Effector memory CD8-positive, alpha-beta T cell (primary cell): ENCODE results near the gene EIF5.
A peak's percentile ranks its signal among the peaks of the same experiment; 100 is the strongest.
"Not testable (repeated sequence)": the region's sequence is repeated elsewhere in the genome, so short reads cannot be mapped to it uniquely, and the experiment has no call there.

Source experiments
- ATAC-seq: fragments of 150-1000 bp; cut with Tn5 transposase; replicated peaks from 2 replicates; pipeline ENCODE4 v1.10.0; 2021; ENCODE audit warnings: mild to moderate bottlenecking, moderate library complexity
- DNase-seq, 3 experiments: peaks; one replicate each; pipeline ENCODE4 v3.0.0; 2021
- H3K27ac Mint-ChIP-seq, 2 donors: one replicate each; pipeline ENCODE4 v1.8.0; 2022; ENCODE audit warnings: mild to moderate bottlenecking in 2 of 2, mixed read lengths in 2 of 2, moderate library complexity in 2 of 2
- H3K27me3 Mint-ChIP-seq, 2 donors: one replicate each; pipeline ENCODE4 v1.8.0; 2022; ENCODE audit warnings: mixed read lengths in 2 of 2
- H3K36me3 Mint-ChIP-seq: one replicate; pipeline ENCODE4 v1.8.0; 2022; ENCODE audit warnings: mild to moderate bottlenecking, moderate library complexity, mixed read lengths; ENCODE audit not compliant: insufficient read depth
- H3K4me1 Mint-ChIP-seq, 2 donors: one replicate each; pipeline ENCODE4 v1.8.0; 2022; ENCODE audit warnings: low read depth in 2 of 2, mixed read lengths in 2 of 2
- H3K4me3 Mint-ChIP-seq, 2 donors: one replicate each; pipeline ENCODE4 v1.8.0; 2022; ENCODE audit warnings: mild to moderate bottlenecking in 2 of 2, mixed read lengths in 2 of 2, moderate library complexity in 2 of 2
- H3K9me3 Mint-ChIP-seq, 2 donors: one replicate each; pipeline ENCODE4 v1.8.0; 2022; ENCODE audit warnings: mixed read lengths in 2 of 2

EIF5 gene

DNA sequence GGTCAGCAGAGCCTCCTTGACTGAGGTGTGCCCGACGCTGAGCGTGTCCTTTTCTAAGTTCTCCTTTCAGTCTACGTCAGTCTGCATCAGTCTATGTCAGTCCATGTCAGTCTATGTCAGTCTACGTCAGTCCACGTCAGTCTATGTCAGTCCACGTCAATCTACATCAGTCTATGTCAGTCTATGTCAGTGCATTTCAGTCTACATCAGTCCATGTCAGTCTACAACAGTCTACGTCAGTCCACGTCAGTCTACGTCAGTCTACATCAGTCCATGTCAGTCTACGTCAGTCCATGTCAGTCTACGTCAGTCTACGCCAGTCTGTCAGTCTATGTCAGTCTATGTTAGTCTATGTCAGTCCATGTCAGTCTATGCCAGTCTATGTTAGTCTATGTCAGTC, 15.9 kb downstream of the EIF5 start:
- H3K9me3 Mint-ChIP-seq, result no peaks in the 10 kb centered on the region
- DNase-seq (no peak), ATAC-seq (no peak)
- peaks cover 8 to 36% of the 10 kb centered on the region in 2 donors for H3K27me3 Mint-ChIP-seq
- no peak overlapping the region for H3K27ac Mint-ChIP-seq
- H3K36me3 Mint-ChIP-seq, result peaks cover 34% of the 10 kb centered on the region
- no peak overlapping the region for H3K4me3 Mint-ChIP-seq
- no peaks in the 10 kb centered on the region for H3K4me1 Mint-ChIP-seq

DNA sequence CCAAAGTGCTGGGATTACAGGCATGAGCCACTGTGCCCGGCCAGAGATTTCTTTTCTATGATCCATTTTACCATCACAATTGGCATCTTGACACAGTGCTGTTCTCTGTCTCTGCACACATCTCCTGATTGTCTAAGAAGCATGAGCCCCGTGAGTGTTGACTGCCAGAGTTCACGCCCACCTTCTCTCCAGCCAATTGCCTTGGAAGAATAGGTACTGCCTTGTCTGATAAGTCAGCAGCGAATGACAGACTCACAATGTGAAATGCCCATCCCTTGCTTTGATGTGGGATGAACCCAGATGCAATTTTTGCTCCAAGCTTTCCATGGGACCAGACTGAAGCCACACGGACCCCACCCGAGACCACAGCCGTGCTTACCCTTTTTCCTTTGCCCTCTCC, 19.3 kb downstream of the EIF5 start:
- Mint-ChIP-seq H3K9me3 (no peaks in the 10 kb centered on the region), H3K27ac (no peak overlapping the region), H3K4me1 (peaks cover 2 to 8% of the 10 kb centered on the region in 2 donors), H3K27me3 (peaks cover 8 to 36% of the 10 kb centered on the region in 2 donors), H3K36me3 (peaks cover 4% of the 10 kb centered on the region), H3K4me3 (no peak overlapping the region)
- DNase-seq (no peak), ATAC-seq (no peak)

DNA sequence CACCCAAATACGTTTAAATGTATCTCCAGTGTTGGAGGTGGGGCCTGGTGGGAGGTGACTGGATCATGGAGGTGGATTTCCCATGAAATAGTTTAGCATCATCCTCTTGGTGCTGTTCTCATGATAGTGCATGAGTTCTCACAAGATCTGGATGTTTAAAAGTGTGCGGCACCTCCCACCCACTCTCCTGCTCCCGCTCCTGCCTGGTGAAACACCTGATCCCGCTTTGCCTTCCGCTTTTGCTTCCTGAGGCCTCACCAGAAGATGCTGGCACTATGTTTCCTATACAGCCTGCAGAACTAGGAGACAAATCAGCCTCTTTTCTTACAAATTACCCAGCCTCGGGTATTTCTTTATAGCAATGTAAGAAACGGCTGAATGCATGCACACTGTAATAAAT, 20.1 kb downstream of the EIF5 start:
- no peaks in the 10 kb centered on the region for H3K9me3 Mint-ChIP-seq
- no peak for DNase-seq
- H3K4me1 Mint-ChIP-seq, result peaks cover 2 to 8% of the 10 kb centered on the region in 2 donors
- ATAC-seq, result no peak
- peaks cover 2% of the 10 kb centered on the region for H3K36me3 Mint-ChIP-seq
- no peak overlapping the region for H3K27ac Mint-ChIP-seq
- H3K27me3 Mint-ChIP-seq, result peaks cover 8 to 36% of the 10 kb centered on the region in 2 donors
- H3K4me3 Mint-ChIP-seq, result no peak overlapping the region

DNA sequence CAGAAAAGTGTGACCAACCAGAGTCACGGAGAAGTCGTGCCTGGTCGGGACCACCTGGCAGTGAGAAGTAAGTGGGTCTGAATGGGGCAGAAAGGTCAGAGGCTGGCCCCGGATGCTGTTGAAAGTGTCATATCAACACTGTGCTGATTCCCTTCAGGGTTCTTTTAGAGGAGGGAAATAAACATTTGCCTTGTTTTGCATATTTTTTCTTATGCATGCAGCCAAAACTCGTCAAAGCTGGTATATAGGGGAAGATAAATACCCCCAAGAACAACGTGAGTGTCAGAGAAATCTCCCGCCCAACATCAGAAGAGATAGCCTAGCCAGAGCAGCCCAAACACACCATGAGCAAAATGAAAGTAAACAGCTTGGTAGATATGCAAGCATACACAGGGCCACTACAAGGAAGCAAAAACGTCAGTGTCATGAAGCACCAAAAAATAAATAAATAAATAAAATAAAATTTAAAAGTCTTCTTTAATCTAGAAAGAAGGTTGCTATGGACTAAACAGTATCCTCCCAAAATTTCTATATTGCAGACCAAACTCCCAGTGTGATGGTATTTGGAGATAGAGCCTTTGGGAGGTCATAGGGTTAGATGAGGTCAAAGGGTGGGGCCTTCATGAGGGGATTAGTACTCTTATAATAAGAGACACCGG, 22.1 kb downstream of the EIF5 start:
- Mint-ChIP-seq H3K27ac (no peak overlapping the region), H3K4me1 (peaks cover 2 to 8% of the 10 kb centered on the region in 2 donors), H3K9me3 (no peaks in the 10 kb centered on the region), H3K27me3 (peaks cover 17 to 45% of the 10 kb centered on the region in 2 donors), H3K36me3 (peaks cover 2% of the 10 kb centered on the region), H3K4me3 (peak overlapping the region in 1 of 2 donors; percentile 13)
- ATAC-seq, result no peak
- no peak for DNase-seq

DNA sequence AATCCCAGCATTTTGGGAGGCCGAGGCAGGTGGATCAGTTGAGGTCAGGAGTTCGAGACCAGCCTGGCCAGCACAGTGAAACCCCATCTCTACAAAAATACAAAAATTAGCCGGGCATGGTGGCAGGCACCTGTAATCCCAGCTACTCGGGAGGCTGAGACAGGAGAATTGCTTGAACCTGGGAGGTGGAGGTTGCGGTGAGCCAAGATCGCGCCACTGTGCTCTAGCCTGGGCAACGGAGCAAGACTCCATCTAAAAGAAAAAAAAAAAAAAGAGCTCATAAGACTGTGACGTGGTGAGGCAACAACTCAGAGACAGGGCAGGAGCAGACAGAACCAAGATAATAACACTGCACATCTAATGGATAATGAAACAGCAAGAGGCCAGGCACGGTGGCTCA, 23.5 kb downstream of the EIF5 start:
- H3K27ac Mint-ChIP-seq, H3K4me3 Mint-ChIP-seq, H3K9me3 Mint-ChIP-seq, ATAC-seq, H3K4me1 Mint-ChIP-seq, DNase-seq, H3K36me3 Mint-ChIP-seq: not testable (repeated sequence)
- H3K27me3 Mint-ChIP-seq, result peaks cover 11 to 31% of the 10 kb centered on the region in 2 donors

DNA sequence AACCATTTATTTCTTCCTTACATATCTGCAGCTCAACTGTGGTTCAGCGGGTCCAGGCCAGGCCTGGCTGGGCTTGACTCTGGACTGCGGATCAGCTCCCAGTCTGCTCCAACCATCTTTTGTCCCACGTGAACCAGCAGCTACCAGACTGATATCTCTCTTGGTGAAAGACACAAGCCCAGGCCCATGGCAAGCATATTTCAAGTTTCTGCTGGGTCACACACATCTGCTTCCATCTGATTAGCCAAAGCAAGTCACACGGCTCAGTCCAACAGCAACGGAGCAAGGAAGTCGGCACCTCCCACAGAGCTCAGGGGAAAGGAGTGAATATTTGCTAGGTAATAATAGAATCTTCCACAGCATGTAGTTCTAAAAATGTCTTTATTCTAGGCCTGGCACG, 26.5 kb downstream of the EIF5 start:
- H3K9me3 Mint-ChIP-seq, result peaks cover 5 to 11% of the 10 kb centered on the region in 2 donors
- ATAC-seq, result no peak
- no peak overlapping the region for H3K27ac Mint-ChIP-seq
- no peak for DNase-seq
- H3K36me3 Mint-ChIP-seq, result peaks cover 2% of the 10 kb centered on the region
- peaks cover 2 to 8% of the 10 kb centered on the region in 2 donors for H3K4me1 Mint-ChIP-seq
- H3K4me3 Mint-ChIP-seq, result no peak overlapping the region
- peaks cover 9 to 12% of the 10 kb centered on the region in 2 donors for H3K27me3 Mint-ChIP-seq

DNA sequence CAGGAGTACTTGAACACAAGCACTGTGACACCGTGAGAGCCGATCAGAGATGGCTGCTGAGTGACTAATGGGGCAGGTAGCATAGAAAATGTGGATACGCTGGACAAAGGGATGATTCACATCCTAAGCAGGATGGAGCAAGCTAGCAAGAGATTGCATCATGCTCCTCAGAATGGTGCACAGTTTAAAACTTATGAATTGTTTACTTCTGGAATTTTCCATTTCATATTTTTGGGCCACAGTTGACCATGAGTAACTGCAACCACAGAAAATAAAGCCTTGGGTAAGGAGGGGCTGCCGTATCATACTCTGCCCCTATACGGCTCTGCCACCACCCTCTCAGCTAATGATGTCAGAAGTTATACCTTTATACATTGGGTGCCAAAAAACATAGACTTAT, 27.8 kb downstream of the EIF5 start:
- DNase-seq (no peak), ATAC-seq (no peak)
- H3K36me3 Mint-ChIP-seq, result peaks cover 2% of the 10 kb centered on the region
- H3K4me1 Mint-ChIP-seq, result peaks cover 2 to 3% of the 10 kb centered on the region in 2 donors
- H3K4me3 Mint-ChIP-seq, result no peak overlapping the region
- no peak overlapping the region for H3K27ac Mint-ChIP-seq
- H3K27me3 Mint-ChIP-seq, result peaks cover 9 to 12% of the 10 kb centered on the region in 2 donors
- H3K9me3 Mint-ChIP-seq, result peaks cover 5 to 11% of the 10 kb centered on the region in 2 donors

DNA sequence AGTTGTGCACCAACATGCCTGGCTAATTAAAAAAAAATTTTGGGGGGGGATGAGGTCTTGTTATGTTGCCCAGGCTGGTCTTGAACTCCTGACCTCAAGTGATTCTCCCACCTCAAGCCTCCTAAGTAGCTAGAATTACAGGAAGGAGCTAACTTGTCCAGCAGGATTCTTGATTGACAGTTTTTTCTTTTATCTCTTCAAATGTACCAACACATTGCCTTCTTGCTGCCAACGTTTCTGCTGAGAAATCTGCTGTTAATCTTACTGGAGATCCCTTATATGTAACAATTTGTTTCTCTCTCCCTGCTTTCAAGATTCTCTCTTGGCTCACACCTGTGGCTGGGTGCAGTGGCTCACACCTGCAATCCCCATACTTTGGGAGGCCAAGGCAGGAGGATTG, 28.7 kb downstream of the EIF5 start:
- ATAC-seq, result no peak

DNA sequence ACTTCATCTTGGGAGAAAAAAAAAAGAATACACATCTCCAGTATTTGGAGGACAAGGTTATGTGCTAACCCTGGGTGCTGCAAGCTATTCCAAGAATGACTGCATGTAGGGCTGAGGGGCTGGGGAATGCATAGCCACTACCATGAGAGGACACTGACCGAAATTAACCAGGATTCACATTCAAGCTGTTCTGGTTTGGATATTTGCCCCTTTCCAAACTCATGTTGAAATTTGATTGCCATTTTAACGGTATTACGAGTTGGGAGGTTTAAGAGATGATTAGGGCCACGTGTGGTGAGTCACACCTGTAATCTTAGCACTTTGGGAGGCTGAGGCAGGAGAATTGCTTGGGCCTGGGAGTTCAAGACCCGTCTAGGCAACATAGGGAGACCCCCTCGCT, 32.7 kb downstream of the EIF5 start:
- H3K36me3 Mint-ChIP-seq, result no peaks in the 10 kb centered on the region
- no peak for DNase-seq
- no peaks in the 10 kb centered on the region for H3K4me1 Mint-ChIP-seq
- H3K27me3 Mint-ChIP-seq, result peaks cover 0 to 7% of the 10 kb centered on the region in 2 donors
- peaks cover 5 to 11% of the 10 kb centered on the region in 2 donors for H3K9me3 Mint-ChIP-seq
- H3K4me3 Mint-ChIP-seq, result no peak overlapping the region
- ATAC-seq, result no peak
- no peak overlapping the region for H3K27ac Mint-ChIP-seq

More for the DNA sequence above, 28.7 kb downstream of the EIF5 start:
- Mint-ChIP-seq H3K36me3 (no peaks in the 10 kb centered on the region), H3K27ac (no peak overlapping the region), H3K4me3 (no peak overlapping the region), H3K4me1 (no peaks in the 10 kb centered on the region), H3K27me3 (peaks cover 9 to 12% of the 10 kb centered on the region in 2 donors), H3K9me3 (peaks cover 5 to 11% of the 10 kb centered on the region in 2 donors)
- DNase-seq, result no peak

DNA sequence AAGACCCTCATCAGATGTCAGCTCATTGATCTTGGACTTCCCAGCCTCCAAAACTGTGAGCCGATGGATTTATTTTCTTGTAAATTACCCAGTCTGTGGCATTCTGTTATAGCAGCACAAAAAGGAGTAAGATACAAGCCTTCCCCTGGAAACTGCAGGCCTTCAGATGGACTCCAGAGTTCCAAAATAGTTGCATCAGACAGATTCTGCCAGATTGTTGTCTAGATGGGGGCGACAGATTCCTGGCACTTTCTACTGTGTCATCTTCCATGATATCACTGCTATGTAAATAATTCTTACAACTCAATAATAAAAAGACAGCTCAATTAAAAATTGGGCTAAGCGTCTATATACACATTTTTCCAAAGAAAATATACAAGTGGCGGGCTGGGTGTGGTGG, 34.0 kb downstream of the EIF5 start:
- Mint-ChIP-seq H3K27ac (no peak overlapping the region), H3K4me3 (no peak overlapping the region), H3K27me3 (peaks cover 1 to 7% of the 10 kb centered on the region in 2 donors), H3K9me3 (peaks cover 5 to 11% of the 10 kb centered on the region in 2 donors), H3K36me3 (no peaks in the 10 kb centered on the region), H3K4me1 (no peaks in the 10 kb centered on the region)
- ATAC-seq, result no peak
- no peak for DNase-seq

DNA sequence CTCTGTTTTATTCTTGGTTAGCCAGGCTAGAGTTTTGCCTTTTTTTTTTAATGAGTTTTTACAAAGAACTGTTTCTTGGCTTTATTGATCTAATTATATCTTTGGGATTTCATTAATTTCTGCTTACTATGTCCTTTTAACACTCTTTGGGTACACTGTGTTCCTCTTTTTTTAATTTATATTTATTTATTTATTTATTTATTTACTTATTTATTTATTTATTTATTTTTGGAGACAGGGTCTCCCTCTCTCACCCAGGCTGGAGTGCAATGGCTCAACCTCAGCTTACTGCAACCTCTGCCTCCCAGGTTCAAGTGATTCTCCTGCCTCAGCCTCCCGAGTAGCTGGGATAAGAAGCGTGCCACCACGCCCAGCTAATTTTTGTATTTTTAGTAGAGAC, 36.0 kb downstream of the EIF5 start:
- Mint-ChIP-seq H3K27ac (no peak overlapping the region), H3K4me1 (no peaks in the 10 kb centered on the region), H3K4me3 (no peak overlapping the region), H3K36me3 (no peaks in the 10 kb centered on the region), H3K27me3 (peaks cover 18 to 19% of the 10 kb centered on the region in 2 donors), H3K9me3 (no peaks in the 10 kb centered on the region)
- ATAC-seq, result no peak
- DNase-seq, result no peak

DNA sequence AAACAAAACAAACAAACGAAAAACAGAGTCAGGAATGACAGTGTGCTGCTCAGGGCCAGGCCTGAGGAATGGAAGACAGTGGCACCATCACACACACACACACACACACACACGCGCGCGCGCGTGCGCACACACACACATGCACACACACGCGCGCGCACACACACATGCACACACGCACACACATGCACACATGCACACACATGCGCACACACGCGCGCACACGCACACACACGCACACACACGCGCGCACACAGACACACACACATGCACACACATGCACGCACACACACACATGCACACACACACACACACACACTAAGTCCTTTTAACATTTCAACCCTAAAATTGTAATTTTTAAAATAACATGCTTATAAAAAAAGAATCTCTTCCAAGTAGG, 38.0 kb downstream of the EIF5 start:
- ATAC-seq, result no peak
- no peak overlapping the region for H3K27ac Mint-ChIP-seq
- H3K27me3 Mint-ChIP-seq, result peaks cover 18 to 19% of the 10 kb centered on the region in 2 donors
- DNase-seq, result no peak
- H3K36me3 Mint-ChIP-seq, result no peaks in the 10 kb centered on the region
- H3K4me1 Mint-ChIP-seq, result no peaks in the 10 kb centered on the region
- no peak overlapping the region for H3K4me3 Mint-ChIP-seq
- no peaks in the 10 kb centered on the region for H3K9me3 Mint-ChIP-seq

DNA sequence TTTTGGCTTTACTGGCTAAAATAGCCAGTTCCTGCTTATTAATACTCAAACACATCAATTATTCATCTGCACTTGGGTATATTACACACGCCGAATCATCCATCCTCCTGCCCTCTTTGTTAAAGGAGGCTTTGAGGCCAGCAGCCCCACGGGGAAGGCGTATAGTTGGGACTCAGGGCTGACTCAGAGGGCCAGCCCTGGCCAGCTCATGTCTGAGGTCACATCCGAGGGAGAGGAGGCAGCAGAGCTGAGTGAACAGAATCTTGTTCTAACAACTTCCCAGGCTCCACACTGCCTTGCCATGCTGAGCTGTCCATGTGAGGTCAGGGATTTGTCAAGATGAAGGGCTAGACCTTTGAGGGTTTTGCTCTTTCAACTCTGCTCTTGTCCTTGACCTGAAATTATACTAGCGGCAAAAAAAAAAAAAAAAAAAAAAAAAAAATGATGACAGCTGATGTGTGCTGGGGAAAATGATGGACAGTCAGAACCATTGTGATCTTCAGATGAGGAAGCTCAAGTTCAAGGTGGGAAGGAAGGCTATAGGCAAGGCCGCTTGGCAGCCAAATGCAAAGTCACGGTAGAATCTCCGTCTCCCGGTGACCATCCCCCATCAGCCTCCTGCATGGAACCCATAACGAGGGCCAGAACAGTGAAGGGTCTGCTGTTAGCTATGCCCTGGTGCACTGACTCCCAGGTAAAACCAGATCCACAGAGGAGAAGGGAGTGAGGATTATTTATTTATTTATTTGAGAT, 38.7 kb downstream of the EIF5 start:
- H3K4me3 Mint-ChIP-seq, result no peak overlapping the region
- H3K27ac Mint-ChIP-seq, result no peak overlapping the region
- no peak for ATAC-seq

DNA sequence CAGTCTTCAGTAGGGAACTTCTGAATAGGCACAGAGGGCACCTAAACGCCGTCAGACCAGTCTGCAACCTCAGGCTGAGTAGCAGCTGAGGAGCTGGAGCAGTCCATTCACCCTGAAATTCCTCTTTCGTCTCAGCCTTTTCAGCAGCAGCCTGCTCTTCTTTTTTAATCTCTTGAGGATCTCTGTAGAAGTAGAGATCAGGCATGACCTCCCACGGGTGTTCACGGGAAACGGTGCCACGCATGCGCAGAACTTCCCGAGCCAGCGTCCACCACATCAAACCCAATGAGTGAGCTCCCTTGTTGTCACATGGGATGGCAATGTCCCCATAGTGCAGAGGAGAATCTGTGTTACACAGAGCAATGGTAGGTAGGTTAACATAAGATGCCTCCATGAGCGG, 40.1 kb downstream of the EIF5 start:
- Mint-ChIP-seq H3K9me3 (no peaks in the 10 kb centered on the region), H3K27ac (no peak overlapping the region), H3K36me3 (no peaks in the 10 kb centered on the region), H3K4me1 (no peaks in the 10 kb centered on the region), H3K4me3 (no peak overlapping the region), H3K27me3 (peaks cover 19 to 28% of the 10 kb centered on the region in 2 donors)
- no peak for DNase-seq
- no peak for ATAC-seq

More for the DNA sequence above, 38.7 kb downstream of the EIF5 start:
- H3K4me1 Mint-ChIP-seq, result no peaks in the 10 kb centered on the region
- H3K36me3 Mint-ChIP-seq, result no peaks in the 10 kb centered on the region
- no peaks in the 10 kb centered on the region for H3K9me3 Mint-ChIP-seq
- H3K27me3 Mint-ChIP-seq, result peaks cover 18 to 19% of the 10 kb centered on the region in 2 donors
- DNase-seq, result no peak
